ENCODE measurements around the gene CRADD. TPM values are rescaled to one million over a fixed set of nuclear protein-coding genes. Genes with fewer than 3 reads are reported as not detected.
A peak's percentile ranks its signal among the peaks of the same experiment; 100 is the strongest.

The CRADD gene
- total RNA-seq, 1 donor from 2014 or later, result 41.2 TPM

DNA sequence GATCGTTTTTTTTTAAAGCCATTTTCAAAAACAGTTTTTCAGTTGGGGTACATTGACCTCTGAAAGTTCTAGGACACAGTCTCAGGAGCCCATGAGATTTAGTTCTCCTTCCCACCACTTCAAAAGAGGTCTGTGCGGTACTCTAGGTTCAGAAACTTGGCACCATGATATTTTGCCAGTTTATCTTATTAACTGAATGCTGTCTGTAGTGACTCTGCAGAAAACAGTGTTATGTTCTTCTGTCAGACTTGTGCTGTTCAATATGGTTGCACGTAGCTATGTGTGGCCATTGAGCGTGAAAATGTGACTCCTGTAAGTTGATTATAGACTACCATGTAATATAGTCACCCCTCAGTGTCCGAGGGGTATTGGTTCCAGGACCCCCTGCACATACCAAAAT is 35.9 kb downstream of the CRADD start:
- Mint-ChIP-seq H3K27me3 (ENCODE audit: insufficient read depth, low read depth) (peaks cover 2% of the 10 kb centered on the region), H3K4me3 (no peak overlapping the region), H3K4me1 (no peaks in the 10 kb centered on the region), H3K36me3 (peaks cover 4% of the 10 kb centered on the region), H3K27ac (no peak overlapping the region), H3K9me3 (peaks cover 17% of the 10 kb centered on the region)
- Histone ChIP-seq H3K9ac (no peak overlapping the region), H3K4me1 (peaks cover 9% of the 10 kb centered on the region), H2AFZ (replicated peaks) (no peak overlapping the region), H3K79me2 (ENCODE audit: low read depth) (no peaks in the 10 kb centered on the region), H3K4me2 (no peak overlapping the region), H4K20me1 (ENCODE audit: low read depth) (no peaks in the 10 kb centered on the region), H3F3A (ENCODE audit: low read depth) (peaks cover 3% of the 10 kb centered on the region), H3K27me3 (no peaks in the 10 kb centered on the region), H3K4me3 (no peak overlapping the region), H3K9me3 (ENCODE audit: low read depth) (no peaks in the 10 kb centered on the region), H3K27ac (no peak overlapping the region), H3K36me3 (no peaks in the 10 kb centered on the region)
- TF ChIP-seq EZH2phosphoT487 (IDR thresholded peaks at IDR 0.05) (no peak), EZH2 (IDR thresholded peaks at IDR 0.05) (no peak)
- TF ChIP-seq, protein P1, sequence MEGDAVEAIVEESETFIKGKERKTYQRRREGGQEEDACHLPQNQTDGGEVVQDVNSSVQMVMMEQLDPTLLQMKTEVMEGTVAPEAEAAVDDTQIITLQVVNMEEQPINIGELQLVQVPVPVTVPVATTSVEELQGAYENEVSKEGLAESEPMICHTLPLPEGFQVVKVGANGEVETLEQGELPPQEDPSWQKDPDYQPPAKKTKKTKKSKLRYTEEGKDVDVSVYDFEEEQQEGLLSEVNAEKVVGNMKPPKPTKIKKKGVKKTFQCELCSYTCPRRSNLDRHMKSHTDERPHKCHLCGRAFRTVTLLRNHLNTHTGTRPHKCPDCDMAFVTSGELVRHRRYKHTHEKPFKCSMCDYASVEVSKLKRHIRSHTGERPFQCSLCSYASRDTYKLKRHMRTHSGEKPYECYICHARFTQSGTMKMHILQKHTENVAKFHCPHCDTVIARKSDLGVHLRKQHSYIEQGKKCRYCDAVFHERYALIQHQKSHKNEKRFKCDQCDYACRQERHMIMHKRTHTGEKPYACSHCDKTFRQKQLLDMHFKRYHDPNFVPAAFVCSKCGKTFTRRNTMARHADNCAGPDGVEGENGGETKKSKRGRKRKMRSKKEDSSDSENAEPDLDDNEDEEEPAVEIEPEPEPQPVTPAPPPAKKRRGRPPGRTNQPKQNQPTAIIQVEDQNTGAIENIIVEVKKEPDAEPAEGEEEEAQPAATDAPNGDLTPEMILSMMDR (IDR thresholded peaks at IDR 0.05), result no peak
- DNase-seq (ENCODE audit: low spot score), result no peak

DNA sequence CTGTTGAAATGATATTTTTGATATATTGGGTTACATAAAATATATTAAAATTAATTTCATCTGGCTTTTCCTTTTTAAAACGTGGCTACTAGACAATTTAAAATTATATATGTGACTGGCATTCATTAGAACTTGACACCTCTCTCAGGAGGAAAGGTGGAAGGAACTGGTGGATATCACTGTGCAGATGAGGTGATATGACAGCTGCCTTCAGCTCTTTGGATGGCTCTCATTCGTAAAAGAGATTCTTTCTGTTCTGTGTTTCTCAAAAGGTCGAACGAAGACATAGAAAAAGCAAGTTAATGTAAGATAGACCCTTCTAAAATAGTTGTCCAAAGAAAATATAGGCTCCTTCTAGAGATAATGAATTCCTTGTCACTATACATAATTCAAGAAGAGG is 36.6 kb downstream of the CRADD start:
- Mint-ChIP-seq H3K9me3 (peaks cover 19% of the 10 kb centered on the region), H3K27me3 (ENCODE audit: insufficient read depth, low read depth) (no peaks in the 10 kb centered on the region), H3K4me1 (no peaks in the 10 kb centered on the region), H3K27ac (no peak overlapping the region), H3K4me3 (no peak overlapping the region), H3K36me3 (peaks cover 6% of the 10 kb centered on the region)
- Histone ChIP-seq H3K27ac (no peak overlapping the region), H3K79me2 (ENCODE audit: low read depth) (no peaks in the 10 kb centered on the region), H4K20me1 (ENCODE audit: low read depth) (no peaks in the 10 kb centered on the region), H3K9ac (no peak overlapping the region), H3K4me2 (no peak overlapping the region), H3K9me3 (ENCODE audit: low read depth) (no peaks in the 10 kb centered on the region), H3K36me3 (no peaks in the 10 kb centered on the region), H3K4me1 (peaks cover 9% of the 10 kb centered on the region), H2AFZ (replicated peaks) (no peak overlapping the region), H3K4me3 (no peak overlapping the region), H3F3A (ENCODE audit: low read depth) (peaks cover 3% of the 10 kb centered on the region), H3K27me3 (no peaks in the 10 kb centered on the region)
- no peak for DNase-seq (ENCODE audit: low spot score)
- TF ChIP-seq EZH2 (IDR thresholded peaks at IDR 0.05) (no peak), EZH2phosphoT487 (IDR thresholded peaks at IDR 0.05) (no peak)
- TF ChIP-seq, protein P1 (IDR thresholded peaks at IDR 0.05), result no peak

DNA sequence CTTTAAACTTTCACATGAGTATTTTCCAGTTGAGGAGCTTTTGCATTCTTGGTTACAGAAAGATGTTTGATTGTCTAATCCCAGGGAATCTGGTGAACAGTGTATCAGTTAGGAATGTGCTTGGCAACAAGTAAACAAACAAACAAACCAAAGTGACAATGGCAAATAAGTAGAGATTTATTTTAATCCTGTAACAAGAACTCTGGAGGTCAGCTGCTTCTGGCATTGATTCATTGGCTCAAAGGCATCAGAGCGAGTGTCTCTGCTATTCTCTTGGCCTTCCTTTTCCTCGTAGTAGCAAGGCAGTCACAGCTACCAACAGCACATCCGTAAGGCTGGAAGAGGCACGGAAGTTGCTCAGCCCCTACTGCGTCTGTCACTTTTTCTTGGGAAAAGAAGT is 37.2 kb downstream of the CRADD start:
- Mint-ChIP-seq H3K27ac (no peak overlapping the region), H3K27me3 (ENCODE audit: insufficient read depth, low read depth) (no peaks in the 10 kb centered on the region), H3K9me3 (peaks cover 18% of the 10 kb centered on the region), H3K4me1 (no peaks in the 10 kb centered on the region), H3K4me3 (no peak overlapping the region), H3K36me3 (peaks cover 6% of the 10 kb centered on the region)
- peaks cover 9% of the 10 kb centered on the region for H3K4me1 ChIP-seq
- no peaks in the 10 kb centered on the region for H4K20me1 ChIP-seq (ENCODE audit: low read depth)
- H3K36me3 ChIP-seq, result no peaks in the 10 kb centered on the region
- TF ChIP-seq, protein P1 (IDR thresholded peaks at IDR 0.05), result no peak
- TF ChIP-seq EZH2phosphoT487 (IDR thresholded peaks at IDR 0.05) (no peak), EZH2 (IDR thresholded peaks at IDR 0.05) (no peak)
- peak; percentile 65 for DNase-seq (ENCODE audit: low spot score)
- no peak overlapping the region for H3K4me3 ChIP-seq
- H3K4me2 ChIP-seq, result peak overlapping the region; percentile 32
- no peak overlapping the region for H2AFZ ChIP-seq (replicated peaks)
- H3K9ac ChIP-seq, result no peak overlapping the region
- H3K9me3 ChIP-seq (ENCODE audit: low read depth), result no peaks in the 10 kb centered on the region
- no peaks in the 10 kb centered on the region for H3K79me2 ChIP-seq (ENCODE audit: low read depth)
- no peak overlapping the region for H3K27ac ChIP-seq
- H3K27me3 ChIP-seq, result no peaks in the 10 kb centered on the region
- peaks cover 3% of the 10 kb centered on the region for H3F3A ChIP-seq (ENCODE audit: low read depth)
